ENCODE measurements around the gene EBPL. TPM values are rescaled to one million over a fixed set of nuclear protein-coding genes. Genes with fewer than 3 reads are reported as not detected.

EBPL gene
- total and polyA plus RNA-seq, 9 of the 15 experiments (the other 6 are each of a cell fraction or from before 2014, with no cell fraction given), result 5.2 to 68.3 (median 43.0) TPM

GRCh38 chr13:49652355-49653305 lies 38.7 kb downstream of the EBPL start (continued):
- TF ChIP-seq REST (IDR thresholded peaks at IDR 0.05; ENCODE audit: borderline replicate concordance) (peak; percentile 44; the same call in 1 of the 2 replicates), REST (CRISPR knock-in tag; IDR thresholded peaks at IDR 0.05; ENCODE audit: low read depth) (no peak), ZNF740 (CRISPR knock-in tag; IDR thresholded peaks at IDR 0.05) (no peak), ZNF740 (tag; IDR thresholded peaks at IDR 0.05) (0 out of 4 replicates have a peak, but pooled peaks of 1 of the 2 experiments have one; percentile 54), ZNF12 (CRISPR knock-in tag; IDR thresholded peaks at IDR 0.05) (no peak), SMC3 (conservative IDR thresholded peaks at IDR 0.05; ENCODE audit: insufficient read depth, low read depth, low read length) (peak; percentile 42), RFX1 (IDR thresholded peaks at IDR 0.05) (no peak), TFAP4 (CRISPR knock-in tag; IDR thresholded peaks at IDR 0.05; ENCODE audit: borderline replicate concordance) (peak; percentile 36; the same call in 1 of the 2 replicates), CTCF (IDR thresholded peaks at IDR 0.05 in 2 of 3, conservative IDR thresholded peaks at IDR 0.05 in 1 of 3; ENCODE audit: insufficient read depth in 2 of 3, low read depth in 1 of 3, low read length in 3 of 3) (peak; percentile 58 to 66 (median 64)), VEZF1 (CRISPR knock-in tag; IDR thresholded peaks at IDR 0.05) (peak; percentile 46; the same call in 1 of the 2 replicates)
